Measurements from ENCODE around the gene SIRPG. TPM values are rescaled to one million over a fixed set of nuclear protein-coding genes. Genes with fewer than 3 reads are reported as not detected.
"Not testable (repeated sequence)": the region's sequence is repeated elsewhere in the genome, so short reads cannot be mapped to it uniquely, and the experiment has no call there.

Gene SIRPG
- total and polyA plus RNA-seq, 2 donors, result 26.0 to 51.0 TPM

GRCh38 chr20:1608678-1609347, 48.8 kb downstream of the SIRPG start:
- not testable (repeated sequence) for DNase-seq (ENCODE audit: low read depth in 6 of 9, low spot score in 9 of 9); H3K36me3 ChIP-seq (ENCODE audit: control insufficient read depth in 2 of 2, insufficient read depth in 2 of 2, low read length in 1 of 2); H3K4me1 ChIP-seq (ENCODE audit: control insufficient read depth in 2 of 2, insufficient read depth in 2 of 2, low read length in 2 of 2); H3K4me3 ChIP-seq (ENCODE audit: low read length in 2 of 2); H3K27ac ChIP-seq (ENCODE audit: low read depth in 1 of 2, low read length in 1 of 2); H3K27me3 ChIP-seq (ENCODE audit: control insufficient read depth in 2 of 2, insufficient read depth in 1 of 2, low read length in 1 of 2); H3K9me3 ChIP-seq (ENCODE audit: control insufficient read depth in 2 of 2, insufficient read depth in 1 of 2, low read length in 1 of 2)
- 63% methylated on average over 3 of the region's 5 CpGs for WGBS

GRCh38 chr20:1600736-1601135, 56.8 kb downstream of the SIRPG start:
- H3K4me1 ChIP-seq (ENCODE audit: control insufficient read depth in 2 of 2, insufficient read depth in 2 of 2, low read length in 2 of 2), result no peaks in the 10 kb centered on the region

GRCh38 chr20:1595333-1595732, 62.2 kb downstream of the SIRPG start:
- no CpG with 5 or more reads among the region's 1 CpG for WGBS
- Histone ChIP-seq H3K9me3 (ENCODE audit: control insufficient read depth in 2 of 2, insufficient read depth in 1 of 2, low read length in 1 of 2) (no peaks in the 10 kb centered on the region), H3K27ac (ENCODE audit: low read depth in 1 of 2, low read length in 1 of 2) (no peak overlapping the region)

More at GRCh38 chr20:1600736-1601135, 56.8 kb downstream of the SIRPG start:
- DNase-seq (ENCODE audit: low read depth in 6 of 9, low spot score in 9 of 9), result no peak
- H3K27me3 ChIP-seq (ENCODE audit: control insufficient read depth in 2 of 2, insufficient read depth in 1 of 2, low read length in 1 of 2), result no peaks in the 10 kb centered on the region
- H3K36me3 ChIP-seq (ENCODE audit: control insufficient read depth in 2 of 2, insufficient read depth in 2 of 2, low read length in 1 of 2), result no peaks in the 10 kb centered on the region
- WGBS, result no CpG with 5 or more reads among the region's 5 CpGs
- H3K9me3 ChIP-seq (ENCODE audit: control insufficient read depth in 2 of 2, insufficient read depth in 1 of 2, low read length in 1 of 2), result no peaks in the 10 kb centered on the region
- no peak overlapping the region for H3K4me3 ChIP-seq (ENCODE audit: low read length in 2 of 2)
- H3K27ac ChIP-seq (ENCODE audit: low read depth in 1 of 2, low read length in 1 of 2), result no peak overlapping the region

GRCh38 chr20:1588533-1589460, 68.8 kb downstream of the SIRPG start:
- peak in 2 of 9 donors; percentile 19 to 54 for DNase-seq (ENCODE audit: low read depth in 6 of 9, low spot score in 9 of 9)
- no CpG with 5 or more reads among the region's 9 CpGs for WGBS
- Histone ChIP-seq H3K9me3 (ENCODE audit: control insufficient read depth in 2 of 2, insufficient read depth in 1 of 2, low read length in 1 of 2) (no peaks in the 10 kb centered on the region), H3K4me3 (ENCODE audit: low read length in 2 of 2) (no peak overlapping the region), H3K27me3 (ENCODE audit: control insufficient read depth in 2 of 2, insufficient read depth in 1 of 2, low read length in 1 of 2) (no peaks in the 10 kb centered on the region), H3K36me3 (ENCODE audit: control insufficient read depth in 2 of 2, insufficient read depth in 2 of 2, low read length in 1 of 2) (no peaks in the 10 kb centered on the region), H3K27ac (ENCODE audit: low read depth in 1 of 2, low read length in 1 of 2) (no peak overlapping the region), H3K4me1 (ENCODE audit: control insufficient read depth in 2 of 2, insufficient read depth in 2 of 2, low read length in 2 of 2) (no peaks in the 10 kb centered on the region)

More at GRCh38 chr20:1595333-1595732, 62.2 kb downstream of the SIRPG start:
- DNase-seq (ENCODE audit: low read depth in 6 of 9, low spot score in 9 of 9), result no peak
- Histone ChIP-seq H3K4me3 (ENCODE audit: low read length in 2 of 2) (no peak overlapping the region), H3K36me3 (ENCODE audit: control insufficient read depth in 2 of 2, insufficient read depth in 2 of 2, low read length in 1 of 2) (no peaks in the 10 kb centered on the region), H3K27me3 (ENCODE audit: control insufficient read depth in 2 of 2, insufficient read depth in 1 of 2, low read length in 1 of 2) (no peaks in the 10 kb centered on the region), H3K4me1 (ENCODE audit: control insufficient read depth in 2 of 2, insufficient read depth in 2 of 2, low read length in 2 of 2) (no peaks in the 10 kb centered on the region)

GRCh38 chr20:1587781-1588532, 69.6 kb downstream of the SIRPG start:
- no peaks in the 10 kb centered on the region for H3K36me3 ChIP-seq (ENCODE audit: control insufficient read depth in 2 of 2, insufficient read depth in 2 of 2, low read length in 1 of 2)
- H3K27me3 ChIP-seq (ENCODE audit: control insufficient read depth in 2 of 2, insufficient read depth in 1 of 2, low read length in 1 of 2), result no peaks in the 10 kb centered on the region
- H3K4me1 ChIP-seq (ENCODE audit: control insufficient read depth in 2 of 2, insufficient read depth in 2 of 2, low read length in 2 of 2), result no peaks in the 10 kb centered on the region
- H3K4me3 ChIP-seq (ENCODE audit: low read length in 2 of 2), result no peak overlapping the region
- no peak for DNase-seq (ENCODE audit: low read depth in 6 of 9, low spot score in 9 of 9)
- no peak overlapping the region for H3K27ac ChIP-seq (ENCODE audit: low read depth in 1 of 2, low read length in 1 of 2)
- no peaks in the 10 kb centered on the region for H3K9me3 ChIP-seq (ENCODE audit: control insufficient read depth in 2 of 2, insufficient read depth in 1 of 2, low read length in 1 of 2)
- no CpG with 5 or more reads among the region's 3 CpGs for WGBS

- H3K27me3 ChIP-seq (ENCODE audit: control insufficient read depth in 2 of 2, insufficient read depth in 1 of 2, low read length in 1 of 2), result no peaks in the 10 kb centered on the region
- H3K4me3 ChIP-seq (ENCODE audit: low read length in 2 of 2), result no peak overlapping the region
- DNase-seq (ENCODE audit: low read depth in 6 of 9, low spot score in 9 of 9), result no peak
- no peaks in the 10 kb centered on the region for H3K4me1 ChIP-seq (ENCODE audit: control insufficient read depth in 2 of 2, insufficient read depth in 2 of 2, low read length in 2 of 2)
- H3K36me3 ChIP-seq (ENCODE audit: control insufficient read depth in 2 of 2, insufficient read depth in 2 of 2, low read length in 1 of 2), result no peaks in the 10 kb centered on the region
- H3K9me3 ChIP-seq (ENCODE audit: control insufficient read depth in 2 of 2, insufficient read depth in 1 of 2, low read length in 1 of 2), result no peaks in the 10 kb centered on the region
- H3K27ac ChIP-seq (ENCODE audit: low read depth in 1 of 2, low read length in 1 of 2), result no peak overlapping the region
- 96% methylated on average over 6 of the region's 6 CpGs for WGBS
Measured at GRCh38 chr20:1579488-1579887, 78.1 kb downstream of the SIRPG start.

Other genes starting within 250 kb of the SIRPG start
- gene NSFL1C, start 190.9 kb downstream of the SIRPG start, total RNA-seq, result 36.1 TPM
- gene NSFL1C, start 190.9 kb downstream of the SIRPG start, polyA plus RNA-seq, result 48.0 TPM
- gene SIRPB2, start 166.4 kb downstream of the SIRPG start, total RNA-seq, result 1.2 TPM
- gene SIRPB2, start 166.4 kb downstream of the SIRPG start, polyA plus RNA-seq, result 1.7 TPM
- 0.14 TPM for gene SIRPD, start 100.1 kb downstream of the SIRPG start, total RNA-seq
- gene SIRPD, start 100.1 kb downstream of the SIRPG start, polyA plus RNA-seq, result 0.46 TPM
- 0.90 TPM for gene SIRPB1, start 37.8 kb downstream of the SIRPG start, total RNA-seq
- 1.2 TPM for gene SIRPB1, start 37.8 kb downstream of the SIRPG start, polyA plus RNA-seq
- 3.0 TPM for gene SIRPA, start 237.6 kb upstream of the SIRPG start, total RNA-seq
- gene SIRPA, start 237.6 kb upstream of the SIRPG start, polyA plus RNA-seq, result 11.9 TPM